ENCODE data around the gene OR2L8.

The OR2L8 gene

GRCh38 chr1:247948558-247948957, at the start of gene OR2L8:
OR2L8 (plus strand) TSS chr1:247948858; CDS start chr1:247948858, 0 bp downstream.
- Histone ChIP-seq H3K27me3 (ENCODE audit: control insufficient read depth, insufficient read depth, low read length) (no peaks in the 10 kb centered on the region), H3K36me3 (ENCODE audit: control insufficient read depth, insufficient read depth, low read length) (no peaks in the 10 kb centered on the region), H3K9ac (ENCODE audit: low read length) (no peak within 1 kb of the TSS), H3K9me3 (ENCODE audit: control insufficient read depth, low read length) (no peaks in the 10 kb centered on the region), H3K4me1 (ENCODE audit: control insufficient read depth, insufficient read depth, low read length) (no peaks in the 10 kb centered on the region), H3K4me3 (ENCODE audit: low read length) (no peak within 1 kb of the TSS)

- Histone ChIP-seq H3K36me3 (ENCODE audit: control insufficient read depth, insufficient read depth, low read length) (no peaks in the 10 kb centered on the region), H3K9me3 (ENCODE audit: control insufficient read depth, low read length) (no peaks in the 10 kb centered on the region), H3K27me3 (ENCODE audit: control insufficient read depth, insufficient read depth, low read length) (no peaks in the 10 kb centered on the region), H3K4me3 (ENCODE audit: low read length) (no peak overlapping the region), H3K9ac (ENCODE audit: low read length) (no peak overlapping the region), H3K4me1 (ENCODE audit: control insufficient read depth, insufficient read depth, low read length) (no peaks in the 10 kb centered on the region)
These were observed 44.5 kb upstream of the OR2L8 start for GRCh38 chr1:247904122-247904521.

- Histone ChIP-seq H3K4me3 (ENCODE audit: low read length) (no peak overlapping the region), H3K9me3 (ENCODE audit: control insufficient read depth, low read length) (no peaks in the 10 kb centered on the region), H3K36me3 (ENCODE audit: control insufficient read depth, insufficient read depth, low read length) (no peaks in the 10 kb centered on the region), H3K27me3 (ENCODE audit: control insufficient read depth, insufficient read depth, low read length) (no peaks in the 10 kb centered on the region), H3K9ac (ENCODE audit: low read length) (no peak overlapping the region), H3K4me1 (ENCODE audit: control insufficient read depth, insufficient read depth, low read length) (no peaks in the 10 kb centered on the region)
These were observed 43.5 kb upstream of the OR2L8 start for GRCh38 chr1:247905181-247905580.

GRCh38 chr1:247905910-247906503, 42.7 kb upstream of the OR2L8 start:
- no peaks in the 10 kb centered on the region for H3K4me1 ChIP-seq (ENCODE audit: control insufficient read depth, insufficient read depth, low read length)
- H3K36me3 ChIP-seq (ENCODE audit: control insufficient read depth, insufficient read depth, low read length): no peaks in the 10 kb centered on the region
- H3K27me3 ChIP-seq (ENCODE audit: control insufficient read depth, insufficient read depth, low read length): no peaks in the 10 kb centered on the region
- no peak overlapping the region for H3K9ac ChIP-seq (ENCODE audit: low read length)
- H3K9me3 ChIP-seq (ENCODE audit: control insufficient read depth, low read length): no peaks in the 10 kb centered on the region
- no peak overlapping the region for H3K4me3 ChIP-seq (ENCODE audit: low read length)

- H3K4me1 ChIP-seq (ENCODE audit: control insufficient read depth, insufficient read depth, low read length): no peaks in the 10 kb centered on the region
- H3K36me3 ChIP-seq (ENCODE audit: control insufficient read depth, insufficient read depth, low read length): no peaks in the 10 kb centered on the region
- no peaks in the 10 kb centered on the region for H3K27me3 ChIP-seq (ENCODE audit: control insufficient read depth, insufficient read depth, low read length)
- no peak overlapping the region for H3K9ac ChIP-seq (ENCODE audit: low read length)
- no peaks in the 10 kb centered on the region for H3K9me3 ChIP-seq (ENCODE audit: control insufficient read depth, low read length)
- no peak overlapping the region for H3K4me3 ChIP-seq (ENCODE audit: low read length)
These were observed 42.1 kb upstream of the OR2L8 start for GRCh38 chr1:247906504-247907047.

GRCh38 chr1:247908766-247909165, 39.9 kb upstream of the OR2L8 start:
- no peaks in the 10 kb centered on the region for H3K9me3 ChIP-seq (ENCODE audit: control insufficient read depth, low read length)
- no peak overlapping the region for H3K9ac ChIP-seq (ENCODE audit: low read length)
- H3K36me3 ChIP-seq (ENCODE audit: control insufficient read depth, insufficient read depth, low read length): no peaks in the 10 kb centered on the region
- H3K27me3 ChIP-seq (ENCODE audit: control insufficient read depth, insufficient read depth, low read length): no peaks in the 10 kb centered on the region
- H3K4me1 ChIP-seq (ENCODE audit: control insufficient read depth, insufficient read depth, low read length): no peaks in the 10 kb centered on the region
- no peak overlapping the region for H3K4me3 ChIP-seq (ENCODE audit: low read length)

- H3K9ac ChIP-seq (ENCODE audit: low read length): no peak overlapping the region
- no peak overlapping the region for H3K4me3 ChIP-seq (ENCODE audit: low read length)
- H3K27me3 ChIP-seq (ENCODE audit: control insufficient read depth, insufficient read depth, low read length): no peaks in the 10 kb centered on the region
- H3K4me1 ChIP-seq (ENCODE audit: control insufficient read depth, insufficient read depth, low read length): no peaks in the 10 kb centered on the region
- H3K9me3 ChIP-seq (ENCODE audit: control insufficient read depth, low read length): no peaks in the 10 kb centered on the region
- no peaks in the 10 kb centered on the region for H3K36me3 ChIP-seq (ENCODE audit: control insufficient read depth, insufficient read depth, low read length)
These were observed 34.9 kb upstream of the OR2L8 start for GRCh38 chr1:247913786-247914185.

GRCh38 chr1:247914941-247915662, 33.6 kb upstream of the OR2L8 start:
- H3K4me3 ChIP-seq (ENCODE audit: low read length): no peak overlapping the region

GRCh38 chr1:247919952-247920351, 28.7 kb upstream of the OR2L8 start, which contains the start of gene OR2T8:
OR2T8 (plus strand) TSS chr1:247920252; CDS start chr1:247921018, 766 bp downstream.
- Histone ChIP-seq H3K4me1 (ENCODE audit: control insufficient read depth, insufficient read depth, low read length) (no peaks in the 10 kb centered on the region), H3K9me3 (ENCODE audit: control insufficient read depth, low read length) (no peaks in the 10 kb centered on the region), H3K36me3 (ENCODE audit: control insufficient read depth, insufficient read depth, low read length) (no peaks in the 10 kb centered on the region), H3K27me3 (ENCODE audit: control insufficient read depth, insufficient read depth, low read length) (no peaks in the 10 kb centered on the region), H3K9ac (ENCODE audit: low read length) (no peak within 1 kb of the TSS), H3K4me3 (ENCODE audit: low read length) (no peak within 1 kb of the TSS)

More at GRCh38 chr1:247914941-247915662, 33.6 kb upstream of the OR2L8 start:
- Histone ChIP-seq H3K36me3 (ENCODE audit: control insufficient read depth, insufficient read depth, low read length) (no peaks in the 10 kb centered on the region), H3K4me1 (ENCODE audit: control insufficient read depth, insufficient read depth, low read length) (no peaks in the 10 kb centered on the region), H3K9me3 (ENCODE audit: control insufficient read depth, low read length) (no peaks in the 10 kb centered on the region), H3K27me3 (ENCODE audit: control insufficient read depth, insufficient read depth, low read length) (no peaks in the 10 kb centered on the region), H3K9ac (ENCODE audit: low read length) (no peak overlapping the region)

- Histone ChIP-seq H3K9ac (ENCODE audit: low read length) (no peak overlapping the region), H3K27me3 (ENCODE audit: control insufficient read depth, insufficient read depth, low read length) (no peaks in the 10 kb centered on the region), H3K9me3 (ENCODE audit: control insufficient read depth, low read length) (no peaks in the 10 kb centered on the region), H3K4me3 (ENCODE audit: low read length) (no peak overlapping the region), H3K36me3 (ENCODE audit: control insufficient read depth, insufficient read depth, low read length) (no peaks in the 10 kb centered on the region), H3K4me1 (ENCODE audit: control insufficient read depth, insufficient read depth, low read length) (no peaks in the 10 kb centered on the region)
These were observed 24.7 kb upstream of the OR2L8 start for GRCh38 chr1:247923941-247924340.

- Histone ChIP-seq H3K4me1 (ENCODE audit: control insufficient read depth, insufficient read depth, low read length) (no peaks in the 10 kb centered on the region), H3K9me3 (ENCODE audit: control insufficient read depth, low read length) (no peaks in the 10 kb centered on the region), H3K27me3 (ENCODE audit: control insufficient read depth, insufficient read depth, low read length) (no peaks in the 10 kb centered on the region), H3K9ac (ENCODE audit: low read length) (no peak within 1 kb of the TSS), H3K4me3 (ENCODE audit: low read length) (no peak within 1 kb of the TSS), H3K36me3 (ENCODE audit: control insufficient read depth, insufficient read depth, low read length) (no peaks in the 10 kb centered on the region)
These were observed 23.8 kb upstream of the OR2L8 start, which contains the start of gene OR2AJ1 for GRCh38 chr1:247924868-247925267. OR2AJ1 (plus strand) TSS chr1:247924889; CDS start chr1:247933769, 8,880 bp downstream.

GRCh38 chr1:247933989-247934388, 14.7 kb upstream of the OR2L8 start:
- Histone ChIP-seq H3K4me1 (ENCODE audit: control insufficient read depth, insufficient read depth, low read length) (no peaks in the 10 kb centered on the region), H3K9me3 (ENCODE audit: control insufficient read depth, low read length) (no peaks in the 10 kb centered on the region), H3K36me3 (ENCODE audit: control insufficient read depth, insufficient read depth, low read length) (no peaks in the 10 kb centered on the region), H3K27me3 (ENCODE audit: control insufficient read depth, insufficient read depth, low read length) (no peaks in the 10 kb centered on the region), H3K4me3 (ENCODE audit: low read length) (no peak overlapping the region), H3K9ac (ENCODE audit: low read length) (no peak overlapping the region)
